NCI-H1048 (cell line): ENCODE measurements around the gene ATG10.
A peak's percentile ranks its signal among the peaks of the same experiment; 100 is the strongest.
"Not testable (repeated sequence)": the region's sequence is repeated elsewhere in the genome, so short reads cannot be mapped to it uniquely, and the experiment has no call there.

ENCODE experiments used
- DNase-seq: peaks from one replicate; lab custom pipeline; 2025; lab: John Stamatoyannopoulos, UW

The ATG10 gene

GRCh38 chr5:82057051-82057450 lies 85.2 kb downstream of the ATG10 start:
- no peak for DNase-seq

- no peak for DNase-seq
These were observed 86.9 kb downstream of the ATG10 start for GRCh38 chr5:82058710-82059109.

GRCh38 chr5:82066791-82067190 lies 95.0 kb downstream of the ATG10 start:
- DNase-seq: no peak

- not testable (repeated sequence) for DNase-seq
These were observed 96.2 kb downstream of the ATG10 start for GRCh38 chr5:82068042-82068441.

- DNase-seq: no peak
These were observed 96.9 kb downstream of the ATG10 start for GRCh38 chr5:82068723-82069122.

- no peak for DNase-seq
These were observed 100.3 kb downstream of the ATG10 start for GRCh38 chr5:82072138-82072537.

GRCh38 chr5:82073179-82073578 lies 101.4 kb downstream of the ATG10 start:
- DNase-seq: no peak

GRCh38 chr5:82074950-82075349 lies 103.1 kb downstream of the ATG10 start:
- no peak for DNase-seq

GRCh38 chr5:82077496-82077895 lies 105.7 kb downstream of the ATG10 start:
- DNase-seq: no peak

- no peak for DNase-seq
These were observed 119.8 kb downstream of the ATG10 start for GRCh38 chr5:82091617-82092016.

GRCh38 chr5:82095536-82095935 lies 123.7 kb downstream of the ATG10 start:
- DNase-seq: no peak

- DNase-seq: no peak
These were observed 124.4 kb downstream of the ATG10 start for GRCh38 chr5:82096249-82096648.

- no peak for DNase-seq
These were observed 128.7 kb downstream of the ATG10 start for GRCh38 chr5:82100303-82101077.

GRCh38 chr5:82104872-82105271 lies 133.0 kb downstream of the ATG10 start:
- no peak for DNase-seq

- no peak for DNase-seq
These were observed 133.6 kb downstream of the ATG10 start for GRCh38 chr5:82105457-82105856.

- no peak for DNase-seq
These were observed 134.4 kb downstream of the ATG10 start for GRCh38 chr5:82106207-82106606.

- peak; percentile 34 for DNase-seq
These were observed 134.9 kb downstream of the ATG10 start for GRCh38 chr5:82106756-82107155.

GRCh38 chr5:82107267-82107666 lies 135.4 kb downstream of the ATG10 start:
- DNase-seq: no peak

- DNase-seq: no peak
These were observed 137.2 kb downstream of the ATG10 start for GRCh38 chr5:82109013-82109412.

GRCh38 chr5:82109915-82110314 lies 138.1 kb downstream of the ATG10 start:
- DNase-seq: not testable (repeated sequence)

GRCh38 chr5:82111191-82111590 lies 139.4 kb downstream of the ATG10 start:
- DNase-seq: no peak

- no peak for DNase-seq
These were observed 144.0 kb downstream of the ATG10 start for GRCh38 chr5:82115858-82116257.

- no peak for DNase-seq
These were observed 148.1 kb downstream of the ATG10 start for GRCh38 chr5:82119889-82120288.

GRCh38 chr5:82129723-82130285 lies 158.0 kb downstream of the ATG10 start:
- DNase-seq: no peak
